Prostate gland (tissue), 2 donors: Measurements from ENCODE around the gene GNL3.

ENCODE experiments used
- POLR2A ChIP-seq: fragments of 450-650 bp; IDR thresholded peaks from one replicate; pipeline ENCODE4 v1.6.1; 2016; ENCODE audit warnings: antibody characterized with exemption, mild to moderate bottlenecking
- POLR2AphosphoS5 ChIP-seq: sonication (generic); formaldehyde crosslinking; IDR thresholded peaks from one replicate; pipeline ENCODE4 v1.6.1; 2017; ENCODE audit warnings: antibody characterized with exemption
- TF ChIP-seq, protein P1 (sequence below), 4 experiments: fragments of 200-600 bp in 2 of 4; fragments of 450-650 bp in 2 of 4; sonication (generic) in 2 of 4; IDR thresholded peaks; 1 replicate in 3 of 4; 2 replicates in 1 of 4; pipeline ENCODE4 v1.5.1; 2016 to 2019; ENCODE audit warnings: antibody characterized with exemption in 4 of 4, mild to moderate bottlenecking in 2 of 4, moderate library complexity in 2 of 4

DNA sequence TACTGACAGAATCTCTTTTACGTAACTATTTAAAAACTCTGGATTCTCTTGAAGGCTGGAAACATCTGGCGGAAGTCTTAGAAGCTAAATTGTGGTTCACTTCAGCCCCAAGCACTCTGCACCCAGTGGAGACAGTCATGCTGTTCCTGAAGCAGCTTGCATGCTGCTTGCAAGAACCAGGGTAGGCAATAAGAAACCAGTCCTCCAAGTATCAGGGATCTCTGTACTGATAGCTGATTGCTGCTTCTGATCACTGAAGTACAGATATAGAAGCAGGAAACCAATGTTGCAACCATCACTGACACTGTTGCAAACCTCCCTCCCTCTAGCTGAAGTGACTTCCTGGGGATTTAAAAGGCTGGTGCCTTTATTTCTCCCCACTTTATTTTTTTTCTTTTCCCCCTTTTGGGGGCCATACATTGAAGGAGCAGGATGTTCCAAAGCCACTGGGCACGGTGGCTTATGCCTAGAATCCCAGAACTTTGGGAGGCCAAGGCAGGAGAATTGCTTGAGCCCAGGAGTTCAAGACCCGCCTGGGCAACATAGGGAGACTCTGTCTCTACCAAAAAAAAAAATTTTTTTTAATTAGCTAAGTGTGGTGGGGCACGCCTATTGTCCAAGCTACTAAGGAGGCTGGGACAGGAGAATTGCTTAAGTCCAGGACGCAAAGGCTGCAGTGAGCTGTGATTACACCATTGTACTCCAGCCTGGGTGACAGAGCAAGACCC, 35.3 kb downstream of the GNL3 start:
- no peak for TF ChIP-seq POLR2AphosphoS5
- TF ChIP-seq, protein P1, sequence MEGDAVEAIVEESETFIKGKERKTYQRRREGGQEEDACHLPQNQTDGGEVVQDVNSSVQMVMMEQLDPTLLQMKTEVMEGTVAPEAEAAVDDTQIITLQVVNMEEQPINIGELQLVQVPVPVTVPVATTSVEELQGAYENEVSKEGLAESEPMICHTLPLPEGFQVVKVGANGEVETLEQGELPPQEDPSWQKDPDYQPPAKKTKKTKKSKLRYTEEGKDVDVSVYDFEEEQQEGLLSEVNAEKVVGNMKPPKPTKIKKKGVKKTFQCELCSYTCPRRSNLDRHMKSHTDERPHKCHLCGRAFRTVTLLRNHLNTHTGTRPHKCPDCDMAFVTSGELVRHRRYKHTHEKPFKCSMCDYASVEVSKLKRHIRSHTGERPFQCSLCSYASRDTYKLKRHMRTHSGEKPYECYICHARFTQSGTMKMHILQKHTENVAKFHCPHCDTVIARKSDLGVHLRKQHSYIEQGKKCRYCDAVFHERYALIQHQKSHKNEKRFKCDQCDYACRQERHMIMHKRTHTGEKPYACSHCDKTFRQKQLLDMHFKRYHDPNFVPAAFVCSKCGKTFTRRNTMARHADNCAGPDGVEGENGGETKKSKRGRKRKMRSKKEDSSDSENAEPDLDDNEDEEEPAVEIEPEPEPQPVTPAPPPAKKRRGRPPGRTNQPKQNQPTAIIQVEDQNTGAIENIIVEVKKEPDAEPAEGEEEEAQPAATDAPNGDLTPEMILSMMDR (IDR thresholded peaks at IDR 0.05), result no peak
- no peak for TF ChIP-seq POLR2A
